ENCODE data around the gene UNC5A.

GRCh38 chr5:176798086-176798876 lies 12.1 kb upstream of the UNC5A start:
- TF ChIP-seq POLR2AphosphoS5 (IDR thresholded peaks at IDR 0.05) (no peak), POLR2A (IDR thresholded peaks at IDR 0.05) (no peak), CTCF (IDR thresholded peaks at IDR 0.05) (no peak)
